Urothelium cell line (cell line): ENCODE data around the gene MAZ.
"Not testable (repeated sequence)": the region's sequence is repeated elsewhere in the genome, so short reads cannot be mapped to it uniquely, and the experiment has no call there.

Experiments
- DNase-seq: peaks from one replicate; pipeline ENCODE4 v3.0.0; 2011; ENCODE audit warnings: low spot score, mixed read lengths
- FAIRE-seq: peaks from 2 replicates; lab custom pipeline; 2011; peaks lifted over from hg19 to GRCh38; lab: Jason Lieb, UNC

Gene MAZ

GRCh38 chr16:29806099-29806579 is at the start of gene MAZ:
Gene MAZ (plus strand): TSS chr16:29806529. CDS start chr16:29806702, 173 bp downstream.
- FAIRE-seq (no peak), DNase-seq (no peak)

GRCh38 chr16:29756654-29757053 is 49.7 kb upstream of the MAZ start:
- FAIRE-seq (no peak), DNase-seq (no peak)

- FAIRE-seq, DNase-seq: not testable (repeated sequence)
These were observed 49.2 kb upstream of the MAZ start for GRCh38 chr16:29757086-29757485.

GRCh38 chr16:29757950-29758466 is 48.3 kb upstream of the MAZ start:
- FAIRE-seq: no peak
- no peak for DNase-seq

GRCh38 chr16:29760567-29761279 is 45.6 kb upstream of the MAZ start:
- DNase-seq (no peak), FAIRE-seq (no peak)

GRCh38 chr16:29761280-29761651 is 45.1 kb upstream of the MAZ start:
- not testable (repeated sequence) for DNase-seq, FAIRE-seq

- no peak for DNase-seq
- FAIRE-seq: no peak
These were observed 44.4 kb upstream of the MAZ start for GRCh38 chr16:29761882-29762281.

GRCh38 chr16:29763326-29763725 is 43.0 kb upstream of the MAZ start:
- no peak for FAIRE-seq
- DNase-seq: no peak

GRCh38 chr16:29765167-29766032 is 40.9 kb upstream of the MAZ start:
- FAIRE-seq: no peak
- no peak for DNase-seq

- no peak for DNase-seq
- no peak for FAIRE-seq
These were observed 39.8 kb upstream of the MAZ start for GRCh38 chr16:29766571-29766970.

- DNase-seq: no peak
- no peak for FAIRE-seq
These were observed 39.3 kb upstream of the MAZ start for GRCh38 chr16:29767062-29767461.

GRCh38 chr16:29769507-29769906 is 36.8 kb upstream of the MAZ start:
- no peak for DNase-seq

GRCh38 chr16:29770250-29770929 is 35.9 kb upstream of the MAZ start:
- no peak for DNase-seq

More at GRCh38 chr16:29769507-29769906, 36.8 kb upstream of the MAZ start:
- no peak for FAIRE-seq

GRCh38 chr16:29772330-29772729 is 34.0 kb upstream of the MAZ start:
- not testable (repeated sequence) for DNase-seq, FAIRE-seq

More at GRCh38 chr16:29770250-29770929, 35.9 kb upstream of the MAZ start:
- no peak for FAIRE-seq

- DNase-seq (no peak), FAIRE-seq (no peak)
These were observed 31.6 kb upstream of the MAZ start for GRCh38 chr16:29774730-29775129.

- DNase-seq (peak; percentile 48), FAIRE-seq (no peak)
These were observed 30.5 kb upstream of the MAZ start for GRCh38 chr16:29775742-29776408.

GRCh38 chr16:29777576-29778350 is 28.6 kb upstream of the MAZ start, which contains the start of gene ZG16:
Gene ZG16 (plus strand): TSS chr16:29778256. CDS start chr16:29779267, 1,011 bp downstream.
- FAIRE-seq (no peak), DNase-seq (no peak)

- FAIRE-seq: no peak
- DNase-seq: peak; percentile 27
These were observed 26.9 kb upstream of the MAZ start for GRCh38 chr16:29779474-29779873.
